Hepatocyte (in vitro differentiated cells): ENCODE data around the gene PCDHA2.

Source experiments
- EZH2 ChIP-seq: fragments of 200-600 bp; sonication (generic); IDR thresholded peaks from 2 replicates; pipeline ENCODE4 v1.6.1; 2016; ENCODE audit warnings: antibody characterized with exemption, mild to moderate bottlenecking, borderline replicate concordance
- TF ChIP-seq, protein P1 (sequence below): fragments of 200-600 bp; sonication (generic); IDR thresholded peaks from 2 replicates; pipeline ENCODE4 v1.5.1; 2016; ENCODE audit warnings: antibody characterized with exemption, mild to moderate bottlenecking; ENCODE audit not compliant: poor library complexity

DNA sequence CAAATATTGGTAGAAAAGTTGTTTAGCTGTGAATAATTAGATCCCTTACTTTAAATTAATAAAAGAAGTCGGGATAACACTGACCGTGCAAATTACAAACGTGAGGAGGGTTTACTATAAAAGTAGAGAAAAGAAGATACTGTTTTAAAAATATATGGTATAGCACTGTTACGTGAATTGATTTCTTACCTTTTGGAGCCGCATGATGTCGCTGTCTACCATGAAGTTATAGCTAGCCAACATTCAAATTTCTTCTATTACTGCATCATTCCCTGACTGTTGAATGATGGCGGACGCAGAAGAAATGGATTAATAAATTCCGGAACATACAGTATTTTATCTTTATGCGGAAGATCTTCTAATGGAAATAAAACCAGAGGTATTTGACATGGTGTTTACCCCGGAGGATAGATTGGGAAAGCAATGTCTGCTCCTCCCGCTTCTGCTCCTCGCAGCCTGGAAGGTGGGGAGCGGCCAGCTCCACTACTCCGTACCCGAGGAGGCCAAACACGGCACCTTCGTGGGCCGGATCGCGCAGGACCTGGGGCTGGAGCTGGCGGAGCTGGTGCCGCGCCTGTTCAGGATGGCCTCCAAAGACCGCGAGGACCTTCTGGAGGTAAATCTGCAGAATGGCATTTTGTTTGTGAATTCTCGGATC lies 33.2 kb downstream of the PCDHA2 start, which contains the start of gene PCDHA6:
- TF ChIP-seq, protein P1, sequence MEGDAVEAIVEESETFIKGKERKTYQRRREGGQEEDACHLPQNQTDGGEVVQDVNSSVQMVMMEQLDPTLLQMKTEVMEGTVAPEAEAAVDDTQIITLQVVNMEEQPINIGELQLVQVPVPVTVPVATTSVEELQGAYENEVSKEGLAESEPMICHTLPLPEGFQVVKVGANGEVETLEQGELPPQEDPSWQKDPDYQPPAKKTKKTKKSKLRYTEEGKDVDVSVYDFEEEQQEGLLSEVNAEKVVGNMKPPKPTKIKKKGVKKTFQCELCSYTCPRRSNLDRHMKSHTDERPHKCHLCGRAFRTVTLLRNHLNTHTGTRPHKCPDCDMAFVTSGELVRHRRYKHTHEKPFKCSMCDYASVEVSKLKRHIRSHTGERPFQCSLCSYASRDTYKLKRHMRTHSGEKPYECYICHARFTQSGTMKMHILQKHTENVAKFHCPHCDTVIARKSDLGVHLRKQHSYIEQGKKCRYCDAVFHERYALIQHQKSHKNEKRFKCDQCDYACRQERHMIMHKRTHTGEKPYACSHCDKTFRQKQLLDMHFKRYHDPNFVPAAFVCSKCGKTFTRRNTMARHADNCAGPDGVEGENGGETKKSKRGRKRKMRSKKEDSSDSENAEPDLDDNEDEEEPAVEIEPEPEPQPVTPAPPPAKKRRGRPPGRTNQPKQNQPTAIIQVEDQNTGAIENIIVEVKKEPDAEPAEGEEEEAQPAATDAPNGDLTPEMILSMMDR: no peak
- no peak for TF ChIP-seq EZH2
